HepG2 (cell line): ENCODE measurements around the gene PYCR2. TPM values are rescaled to one million over a fixed set of nuclear protein-coding genes. Genes with fewer than 3 reads are reported as not detected.

ENCODE experiments used
- ATAC-seq: fragments of 200-7000 bp; cut with Tn5 transposase; 3 replicates; pipeline ENCODE4 v1.9.1; 2020; ENCODE audit warnings: mild to moderate bottlenecking, moderate library complexity
- BruUV-seq: library from RNA; stranded (reverse); fragments of 400-500 nt; replicated peaks from 2 replicates; lab custom pipeline; 2021; lab: Mats Ljungman, UMichigan
- CTCF ChIA-PET: fragments of 300-600 bp; formaldehyde crosslinking; extraction: SDS; loops from one replicate; lab custom pipeline; 2021; ENCODE audit warnings: low total read pairs, inconsistent platforms, low intra/inter-chr PET ratio; lab: Yijun Ruan, JAX
- POLR2A ChIA-PET: fragments of 350-600 bp; sonication (Branson Sonifier 250); formaldehyde crosslinking; loops from one replicate; lab custom pipeline; 2020; ENCODE audit warnings: antibody characterized with exemption, inconsistent platforms; lab: Yijun Ruan, JAX
- DNase-seq: peaks from one replicate; pipeline ENCODE4 v3.0.0-alpha.2; 2015; ENCODE audit warnings: low spot score
- FAIRE-seq: peaks from 3 replicates; lab custom pipeline; 2011; peaks lifted over from hg19 to GRCh38; lab: Jason Lieb, UNC
- H2AFZ ChIP-seq: one replicate; pipeline ENCODE4 v1.6.1; 2011; ENCODE audit warnings: low read length, inconsistent platforms
- H3K27ac ChIP-seq: fragments of 300-600 bp; 3 replicates; pipeline ENCODE4 v1.8.0; 2011; ENCODE audit warnings: mixed run types, mild to moderate bottlenecking, mixed read lengths, low read length, inconsistent platforms; ENCODE audit not compliant: insufficient read depth; ENCODE audit errors: extremely low read length
- H3K27me3 ChIP-seq, 2 experiments: fragments of 200-600 bp in 1 of 2; 2 replicates in 1 of 2; 3 replicates in 1 of 2; pipeline versions ENCODE4 v1.6.0 to v1.8.0; 2011; ENCODE audit warnings: low read length in 2 of 2, mild to moderate bottlenecking in 2 of 2, moderate library complexity in 2 of 2, inconsistent platforms in 1 of 2; ENCODE audit not compliant: insufficient read depth in 2 of 2, control insufficient read depth in 1 of 2
- H3K36me3 ChIP-seq, 2 experiments: fragments of 200-600 bp in 1 of 2; replicated peaks in 1 of 2; 2 replicates in 1 of 2; 3 replicates in 1 of 2; pipeline versions ENCODE4 v1.5.1 to v1.8.0; 2011; ENCODE audit warnings: low read length in 2 of 2, inconsistent platforms in 1 of 2; ENCODE audit not compliant: insufficient read depth in 2 of 2, control insufficient read depth in 1 of 2
- H3K4me1 ChIP-seq: 2 replicates; pipeline ENCODE4 v1.5.1; 2012; ENCODE audit warnings: low read length, inconsistent platforms; ENCODE audit not compliant: insufficient read depth
- H3K4me2 ChIP-seq: 2 replicates; pipeline ENCODE4 v1.6.0; 2011; ENCODE audit warnings: low read depth, low read length, inconsistent platforms
- H3K4me3 ChIP-seq, 3 experiments: fragments of 200-600 bp in 1 of 3; sonication (generic), shearing (Covaris generic) in 1 of 3; replicated peaks in 1 of 3; 2 replicates each; pipeline ENCODE4 v1.5.1; 2011 to 2016; ENCODE audit warnings: low read length in 3 of 3, inconsistent platforms in 2 of 3, low read depth in 2 of 3, mild to moderate bottlenecking in 2 of 3, control low read depth in 1 of 3, mixed read lengths in 1 of 3; ENCODE audit not compliant: insufficient read depth in 1 of 3
- H3K79me2 ChIP-seq: one replicate; pipeline ENCODE4 v1.6.1; 2011; ENCODE audit warnings: low read length, inconsistent platforms; ENCODE audit not compliant: insufficient read depth
- H3K9ac ChIP-seq: 2 replicates; pipeline ENCODE4 v1.6.0; 2011; ENCODE audit warnings: mild to moderate bottlenecking, low read depth, low read length, inconsistent platforms; ENCODE audit not compliant: insufficient read depth
- H3K9me3 ChIP-seq: 2 replicates; pipeline ENCODE4 v1.5.1; 2012; ENCODE audit warnings: mild to moderate bottlenecking, low read length
- H4K20me1 ChIP-seq: 2 replicates; pipeline ENCODE4 v1.6.0; 2011; ENCODE audit warnings: inconsistent platforms, mild to moderate bottlenecking, low read length, moderate library complexity; ENCODE audit not compliant: insufficient read depth
- CHCHD3 ChIP-seq: sonication (generic); formaldehyde crosslinking; IDR thresholded peaks from 2 replicates; pipeline ENCODE4 v1.8.0; 2022; ENCODE audit warnings: mild to moderate bottlenecking, missing genetic modification reagents, moderate library complexity
- EHMT2 ChIP-seq: fragments of 200-600 bp; sonication (generic); IDR thresholded peaks from 2 replicates; pipeline ENCODE4 v1.7.0; 2017; ENCODE audit warnings: antibody characterized with exemption, low read depth, low read length, borderline replicate concordance
- NR1H2 ChIP-seq: sonication (generic); formaldehyde crosslinking; IDR thresholded peaks from 2 replicates; pipeline ENCODE4 v1.8.1; 2022; ENCODE audit warnings: low read depth, missing genetic modification reagents, borderline replicate concordance
- NR2F2 ChIP-seq: IDR thresholded peaks from 2 replicates; pipeline ENCODE4 v1.6.1; 2012; ENCODE audit warnings: low read depth, inconsistent platforms, borderline replicate concordance
- POLR2A ChIP-seq, 2 experiments: IDR thresholded peaks; 2 replicates each; pipeline ENCODE4 v1.6.1; 2011; ENCODE audit warnings: low read depth in 2 of 2, low read length in 2 of 2, mild to moderate bottlenecking in 1 of 2, moderate library complexity in 1 of 2; ENCODE audit not compliant: insufficient read depth in 1 of 2
- RFX1 ChIP-seq: fragments of 450-650 bp; IDR thresholded peaks from 2 replicates; pipeline ENCODE4 v1.6.1; 2017
- RXRB ChIP-seq: IDR thresholded peaks from 2 replicates; pipeline ENCODE4 v1.6.1; 2016; ENCODE audit warnings: borderline replicate concordance, missing genetic modification reagents, missing compliant biosample characterization
- SCMH1 ChIP-seq: sonication (generic); formaldehyde crosslinking; IDR thresholded peaks from 2 replicates; pipeline ENCODE4 v1.9.0; 2021; ENCODE audit warnings: missing genetic modification reagents, mild to moderate bottlenecking, borderline replicate concordance
- SOX5 ChIP-seq: IDR thresholded peaks from 2 replicates; pipeline ENCODE4 v1.6.1; 2016; ENCODE audit warnings: borderline replicate concordance
- ZNF772 ChIP-seq: sonication (generic); formaldehyde crosslinking; IDR thresholded peaks from 2 replicates; pipeline ENCODE4 v1.5.0; 2020; ENCODE audit warnings: mild to moderate bottlenecking, missing genetic modification reagents
- WGBS: methylation state at CpG from one replicate; pipeline ENCODE4 v1.1.6; 2017; ENCODE audit warnings: low lambda C conversion rate; 5-methylcytosine and 5-hydroxymethylcytosine counted together
- in situ Hi-C: cut with HindIII; loops from 2 replicates; pipeline ENCODE4 v1.10.0; 2017; ENCODE audit warnings: low pct_unique_long_range_greater_than_20kb; ENCODE audit not compliant: extremely low pct_ligation_motif_present
- intact Hi-C: fragments of 100-400 bp; cut with micrococcal nuclease; formaldehyde crosslinking; loops from one replicate; pipeline ENCODE4 v1.10.0; 2022; ENCODE audit not compliant: unreplicated experiment
- polyA plus RNA-seq, 8 experiments: library from polyadenylated mRNA; depleted of rRNA in 3 of 8; stranded (reverse) in 7 of 8; unstranded in 1 of 8; fragments of >200 nt; fragmentation: Illumina TruSeq in 4 of 8; extraction: Trizol in 4 of 8; gene quantifications; 2 replicates each; pipeline versions ENCODE4 v1.2.1 to v1.2.3, GENCODE V29; 2011 to 2016; ENCODE audit warnings: low read depth in 4 of 8, missing spikeins in 1 of 8, mixed read lengths in 1 of 8; ENCODE audit not compliant: insufficient read depth in 1 of 8
- total RNA-seq, 5 experiments: library from RNA; depleted of rRNA; stranded (reverse); fragments of >200 nt; fragmentation: Illumina TruSeq; extraction: Trizol; gene quantifications; 2 replicates each; pipeline ENCODE4 v1.2.3, GENCODE V29; 2016; ENCODE audit warnings: low read depth in 1 of 5
- TF ChIP-seq, protein P1 (sequence below), 2 experiments: fragments of 450-650 bp in 1 of 2; sonication (generic) in 1 of 2; formaldehyde crosslinking in 1 of 2; IDR thresholded peaks; 2 replicates each; pipeline versions ENCODE4 v1.6.1 to v1.8.0; 2016 to 2022; ENCODE audit warnings: antibody characterized with exemption in 1 of 2, mild to moderate bottlenecking in 1 of 2, missing genetic modification reagents in 1 of 2
- TF ChIP-seq, protein P2 (sequence below): sonication (generic); formaldehyde crosslinking; IDR thresholded peaks from 2 replicates; pipeline ENCODE4 v1.8.1; 2023; ENCODE audit warnings: mild to moderate bottlenecking, missing genetic modification reagents, borderline replicate concordance
- TF ChIP-seq, protein P3 (sequence below): sonication (generic); formaldehyde crosslinking; IDR thresholded peaks from 2 replicates; pipeline ENCODE4 v1.5.1; 2020; ENCODE audit warnings: missing genetic modification reagents, mild to moderate bottlenecking, borderline replicate concordance

Gene PYCR2
- total and polyA plus RNA-seq, 2 of the 13 experiments (the other 11 are each of a cell fraction or from before 2014, with no cell fraction given) = 47.2 to 47.8 TPM

DNA sequence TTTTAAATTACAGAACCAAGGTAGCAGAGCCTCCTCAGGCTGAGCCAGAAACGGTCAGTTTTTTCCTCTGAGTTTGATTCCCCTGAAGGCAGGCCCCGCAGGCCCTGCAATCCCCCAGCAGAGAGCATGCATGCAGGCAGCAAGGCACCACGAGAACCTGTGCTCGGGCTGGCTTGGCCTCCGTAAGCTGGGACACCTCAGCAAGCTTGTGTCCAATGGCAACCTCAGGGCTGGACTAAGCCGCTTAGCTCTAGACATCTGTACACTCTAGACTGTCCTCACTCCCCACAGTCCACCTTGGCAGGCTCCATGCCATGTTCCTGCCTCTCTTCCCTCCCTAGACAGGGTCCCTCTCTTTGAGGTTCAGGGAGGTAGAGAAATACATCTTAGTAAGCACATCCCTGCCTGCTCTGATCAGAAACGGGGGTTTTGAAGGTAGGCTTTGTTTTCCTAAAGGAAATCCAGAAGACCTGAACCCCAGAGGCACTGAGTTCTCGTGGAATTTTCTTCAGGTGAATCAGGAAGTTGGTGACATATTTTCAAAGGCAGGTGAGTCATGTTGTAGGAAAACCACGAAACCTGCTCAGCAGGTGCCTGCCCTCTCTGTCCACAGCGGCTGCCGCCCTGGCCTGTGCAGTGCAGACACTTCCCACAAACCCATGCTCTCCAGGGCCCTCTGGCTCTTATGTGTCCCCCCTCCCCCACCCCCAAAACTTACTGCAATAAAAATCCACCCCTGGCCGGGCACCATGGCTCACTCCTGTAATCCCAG, 48.8 kb downstream of the PYCR2 start:
- Histone ChIP-seq H3K4me3 (no peak overlapping the region), H4K20me1 (peaks cover 20% of the 10 kb centered on the region), H3K4me2 (no peak overlapping the region), H3K79me2 (peaks cover 22% of the 10 kb centered on the region), H3K9ac (no peak overlapping the region), H3K36me3 (peaks cover 12 to 57% of the 10 kb centered on the region in 2 experiments), H3K27me3 (no peaks in the 10 kb centered on the region), H3K27ac (no peak overlapping the region), H3K9me3 (no peaks in the 10 kb centered on the region), H2AFZ (no peak overlapping the region), H3K4me1 (peaks cover 40% of the 10 kb centered on the region)
- 94% methylated on average over 8 of the region's 12 CpGs for WGBS
- intact Hi-C loops (loop anchor here (5.0 kb wide), 1 partner anchor 37 kb away; no protein-coding TSS in a partner anchor), in situ Hi-C loops (no loop called here)
- ATAC-seq (no peak), DNase-seq (no peak), FAIRE-seq (no peak)
- no TSS peak for BruUV-seq
- ChIA-PET POLR2A (interaction anchor here (1.1 kb wide), 1 partner anchor 49 kb away, joined by 3 read pairs; the partner anchor contains the start of gene PYCR2), CTCF (no interaction called here)
- no peak for TF ChIP-seq SCMH1 (CRISPR knock-in tag)
- TF ChIP-seq, protein P1, sequence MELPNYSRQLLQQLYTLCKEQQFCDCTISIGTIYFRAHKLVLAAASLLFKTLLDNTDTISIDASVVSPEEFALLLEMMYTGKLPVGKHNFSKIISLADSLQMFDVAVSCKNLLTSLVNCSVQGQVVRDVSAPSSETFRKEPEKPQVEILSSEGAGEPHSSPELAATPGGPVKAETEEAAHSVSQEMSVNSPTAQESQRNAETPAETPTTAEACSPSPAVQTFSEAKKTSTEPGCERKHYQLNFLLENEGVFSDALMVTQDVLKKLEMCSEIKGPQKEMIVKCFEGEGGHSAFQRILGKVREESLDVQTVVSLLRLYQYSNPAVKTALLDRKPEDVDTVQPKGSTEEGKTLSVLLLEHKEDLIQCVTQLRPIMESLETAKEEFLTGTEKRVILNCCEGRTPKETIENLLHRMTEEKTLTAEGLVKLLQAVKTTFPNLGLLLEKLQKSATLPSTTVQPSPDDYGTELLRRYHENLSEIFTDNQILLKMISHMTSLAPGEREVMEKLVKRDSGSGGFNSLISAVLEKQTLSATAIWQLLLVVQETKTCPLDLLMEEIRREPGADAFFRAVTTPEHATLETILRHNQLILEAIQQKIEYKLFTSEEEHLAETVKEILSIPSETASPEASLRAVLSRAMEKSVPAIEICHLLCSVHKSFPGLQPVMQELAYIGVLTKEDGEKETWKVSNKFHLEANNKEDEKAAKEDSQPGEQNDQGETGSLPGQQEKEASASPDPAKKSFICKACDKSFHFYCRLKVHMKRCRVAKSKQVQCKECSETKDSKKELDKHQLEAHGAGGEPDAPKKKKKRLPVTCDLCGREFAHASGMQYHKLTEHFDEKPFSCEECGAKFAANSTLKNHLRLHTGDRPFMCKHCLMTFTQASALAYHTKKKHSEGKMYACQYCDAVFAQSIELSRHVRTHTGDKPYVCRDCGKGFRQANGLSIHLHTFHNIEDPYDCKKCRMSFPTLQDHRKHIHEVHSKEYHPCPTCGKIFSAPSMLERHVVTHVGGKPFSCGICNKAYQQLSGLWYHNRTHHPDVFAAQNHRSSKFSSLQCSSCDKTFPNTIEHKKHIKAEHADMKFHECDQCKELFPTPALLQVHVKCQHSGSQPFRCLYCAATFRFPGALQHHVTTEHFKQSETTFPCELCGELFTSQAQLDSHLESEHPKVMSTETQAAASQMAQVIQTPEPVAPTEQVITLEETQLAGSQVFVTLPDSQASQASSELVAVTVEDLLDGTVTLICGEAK (IDR thresholded peaks at IDR 0.05) = no peak
- TF ChIP-seq, protein P1 (CRISPR knock-in tag; IDR thresholded peaks at IDR 0.05) = no peak
- TF ChIP-seq POLR2A (IDR thresholded peaks at IDR 0.05; ENCODE audit: insufficient read depth in 1 of 2, low read depth in 2 of 2, low read length in 2 of 2) = no peak
- TF ChIP-seq, protein P2, sequence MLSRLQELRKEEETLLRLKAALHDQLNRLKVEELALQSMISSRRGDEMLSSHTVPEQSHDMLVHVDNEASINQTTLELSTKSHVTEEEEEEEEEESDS (CRISPR knock-in tag) = no peak
- TF ChIP-seq CHCHD3 (CRISPR knock-in tag) = no peak
- TF ChIP-seq RFX1 = no peak
- TF ChIP-seq, protein P3, sequence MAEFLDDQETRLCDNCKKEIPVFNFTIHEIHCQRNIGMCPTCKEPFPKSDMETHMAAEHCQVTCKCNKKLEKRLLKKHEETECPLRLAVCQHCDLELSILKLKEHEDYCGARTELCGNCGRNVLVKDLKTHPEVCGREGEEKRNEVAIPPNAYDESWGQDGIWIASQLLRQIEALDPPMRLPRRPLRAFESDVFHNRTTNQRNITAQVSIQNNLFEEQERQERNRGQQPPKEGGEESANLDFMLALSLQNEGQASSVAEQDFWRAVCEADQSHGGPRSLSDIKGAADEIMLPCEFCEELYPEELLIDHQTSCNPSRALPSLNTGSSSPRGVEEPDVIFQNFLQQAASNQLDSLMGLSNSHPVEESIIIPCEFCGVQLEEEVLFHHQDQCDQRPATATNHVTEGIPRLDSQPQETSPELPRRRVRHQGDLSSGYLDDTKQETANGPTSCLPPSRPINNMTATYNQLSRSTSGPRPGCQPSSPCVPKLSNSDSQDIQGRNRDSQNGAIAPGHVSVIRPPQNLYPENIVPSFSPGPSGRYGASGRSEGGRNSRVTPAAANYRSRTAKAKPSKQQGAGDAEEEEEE (CRISPR knock-in tag) = no peak
- TF ChIP-seq RXRB = no peak
- TF ChIP-seq ZNF772 (CRISPR knock-in tag) = no peak
- TF ChIP-seq NR1H2 (CRISPR knock-in tag) = no peak
- TF ChIP-seq EHMT2 = no peak
- TF ChIP-seq NR2F2 = no peak
- no peak for TF ChIP-seq SOX5 (CRISPR knock-in tag)
